Tibial nerve (tissue), 4 donors: ENCODE measurements around the gene LUC7L2. TPM values are rescaled to one million over a fixed set of nuclear protein-coding genes. Genes with fewer than 3 reads are reported as not detected.

Source experiments
- DNase-seq, 2 donors: peaks; one replicate each; pipeline ENCODE4 v3.0.0-alpha.2; 2019; ENCODE audit warnings: low spot score in 2 of 2
- H3K27ac ChIP-seq, 4 donors: fragments of 200-600 bp; sonication (generic) in 3 of 4; one replicate each; pipeline ENCODE4 v1.5.1; 2017 to 2019; ENCODE audit warnings: mild to moderate bottlenecking in 1 of 4
- H3K27me3 ChIP-seq, 2 donors: fragments of 200-600 bp; sonication (generic) in 1 of 2; one replicate each; pipeline versions ENCODE4 v1.5.1 to v1.6.0; 2017 to 2019
- H3K36me3 ChIP-seq, 3 donors: fragments of 200-600 bp; sonication (generic); one replicate each; pipeline ENCODE4 v1.5.1; 2018 to 2019
- H3K4me1 ChIP-seq, 4 donors: fragments of 200-600 bp; sonication (generic) in 3 of 4; one replicate each; pipeline ENCODE4 v1.5.1; 2017 to 2019
- H3K4me3 ChIP-seq, 4 donors: fragments of 200-600 bp; sonication (generic) in 3 of 4; one replicate each; pipeline ENCODE4 v1.5.1; 2017 to 2019; ENCODE audit warnings: mild to moderate bottlenecking in 1 of 4, moderate library complexity in 1 of 4
- H3K9me3 ChIP-seq, 4 donors: fragments of 200-600 bp; sonication (generic) in 3 of 4; one replicate each; pipeline ENCODE4 v1.5.1; 2017 to 2019
- EP300 ChIP-seq, 2 donors: sonication (generic); formaldehyde crosslinking; IDR thresholded peaks; one replicate each; pipeline ENCODE4 v1.6.1; 2017; ENCODE audit warnings: antibody characterized with exemption in 2 of 2, mild to moderate bottlenecking in 1 of 2
- POLR2A ChIP-seq, 2 donors: fragments of 450-650 bp; IDR thresholded peaks; one replicate each; pipeline ENCODE4 v1.6.1; 2017; ENCODE audit warnings: antibody characterized with exemption in 2 of 2, mild to moderate bottlenecking in 2 of 2, moderate library complexity in 2 of 2
- WGBS, 2 donors: methylation state at CpG; one replicate each; pipeline ENCODE4 v1.1.5; 2018; 5-methylcytosine and 5-hydroxymethylcytosine counted together
- small RNA-seq: library from RNA; depleted of rRNA; stranded (forward); fragments of <200 nt; gene quantifications from one replicate; pipeline ENCODE3, GENCODE V24; 2016
- total RNA-seq, 4 donors: library from RNA; depleted of rRNA; stranded (reverse); fragments of >200 nt; gene quantifications; one replicate each; pipeline ENCODE4 v1.1.0, GENCODE V29; 2016
- TF ChIP-seq, protein P1 (sequence below), 5 experiments: fragments of 200-600 bp in 3 of 5; fragments of 450-650 bp in 2 of 5; sonication (generic) in 3 of 5; IDR thresholded peaks; one replicate each; pipeline ENCODE4 v1.5.1; 2016 to 2019; ENCODE audit warnings: antibody characterized with exemption in 5 of 5, mild to moderate bottlenecking in 3 of 5, moderate library complexity in 2 of 5

The LUC7L2 gene
- total RNA-seq, 4 donors from 2014 or later: 76.2 to 107 (median 102) TPM

DNA sequence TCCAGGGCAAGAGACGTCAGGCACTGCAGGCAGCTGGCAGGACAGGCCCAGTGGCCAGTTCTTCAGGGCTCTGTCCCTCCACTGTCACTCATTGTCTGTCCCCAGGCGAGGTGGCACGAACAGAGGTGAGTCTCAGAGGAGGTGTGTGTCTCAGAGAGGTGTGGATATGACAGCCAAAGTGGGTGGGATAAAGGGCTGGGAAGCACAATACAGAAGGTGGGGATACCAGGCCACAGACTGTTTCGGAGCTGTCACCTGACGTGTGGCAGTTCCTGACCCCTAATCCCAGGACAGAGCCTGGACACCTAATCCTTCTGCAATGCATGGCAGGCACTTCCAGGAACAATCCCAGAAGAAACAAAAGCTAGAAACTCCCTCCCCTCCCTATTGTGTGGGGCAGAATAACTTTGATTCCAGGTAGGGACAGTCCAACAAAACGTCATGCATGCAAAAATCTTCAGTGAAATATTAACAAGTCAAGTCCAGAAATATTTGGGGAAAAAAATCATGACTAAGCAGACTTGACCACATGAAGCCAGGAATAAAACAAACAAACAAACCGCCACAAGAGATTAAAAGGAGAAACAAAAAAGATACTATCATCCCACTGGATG lies 112.2 kb downstream of the LUC7L2 start:
- Histone ChIP-seq H3K36me3 (peaks cover 0 to 11% (median 0%) of the 10 kb centered on the region in 3 donors), H3K27ac (no peak overlapping the region), H3K27me3 (no peaks in the 10 kb centered on the region), H3K4me1 (peaks cover 0 to 4% (median 0%) of the 10 kb centered on the region in 4 donors), H3K9me3 (peaks cover 0 to 25% (median 0%) of the 10 kb centered on the region in 4 donors), H3K4me3 (no peak overlapping the region)
- no peak for DNase-seq
- 71% methylated on average over 7 of the region's 7 CpGs for whole genome bisulfite sequencing, 2 donors
- TF ChIP-seq, protein P1, sequence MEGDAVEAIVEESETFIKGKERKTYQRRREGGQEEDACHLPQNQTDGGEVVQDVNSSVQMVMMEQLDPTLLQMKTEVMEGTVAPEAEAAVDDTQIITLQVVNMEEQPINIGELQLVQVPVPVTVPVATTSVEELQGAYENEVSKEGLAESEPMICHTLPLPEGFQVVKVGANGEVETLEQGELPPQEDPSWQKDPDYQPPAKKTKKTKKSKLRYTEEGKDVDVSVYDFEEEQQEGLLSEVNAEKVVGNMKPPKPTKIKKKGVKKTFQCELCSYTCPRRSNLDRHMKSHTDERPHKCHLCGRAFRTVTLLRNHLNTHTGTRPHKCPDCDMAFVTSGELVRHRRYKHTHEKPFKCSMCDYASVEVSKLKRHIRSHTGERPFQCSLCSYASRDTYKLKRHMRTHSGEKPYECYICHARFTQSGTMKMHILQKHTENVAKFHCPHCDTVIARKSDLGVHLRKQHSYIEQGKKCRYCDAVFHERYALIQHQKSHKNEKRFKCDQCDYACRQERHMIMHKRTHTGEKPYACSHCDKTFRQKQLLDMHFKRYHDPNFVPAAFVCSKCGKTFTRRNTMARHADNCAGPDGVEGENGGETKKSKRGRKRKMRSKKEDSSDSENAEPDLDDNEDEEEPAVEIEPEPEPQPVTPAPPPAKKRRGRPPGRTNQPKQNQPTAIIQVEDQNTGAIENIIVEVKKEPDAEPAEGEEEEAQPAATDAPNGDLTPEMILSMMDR (IDR thresholded peaks at IDR 0.05): no peak
- TF ChIP-seq EP300 (IDR thresholded peaks at IDR 0.05) (no peak), POLR2A (IDR thresholded peaks at IDR 0.05) (no peak)

Small RNA genes lying within 50 kb of the gene (small RNA-seq; reads per million reads assigned to genes)
- gene RNU6-206P (not detected), gene RNU6-911P (not detected)

Other genes starting within 250 kb of the LUC7L2 start
- 10 to 100 TPM; 16.7 to 20.9 (median 19.2) TPM for gene UBN2, start 128.7 kb upstream of the LUC7L2 start, total RNA-seq
- 1 to 10 TPM; 5.9 to 8.6 (median 7.5) TPM for gene FMC1, start 18.6 kb upstream of the LUC7L2 start, total RNA-seq
- gene KLRG2, start 123.8 kb downstream of the LUC7L2 start, total RNA-seq: 10 to 100 TPM; 25.8 to 68.0 (median 52.1) TPM
- 1 to 10 TPM in 1 of 4 donors, not detected in 3; 3.1 TPM for gene CLEC2L, start 163.8 kb downstream of the LUC7L2 start, total RNA-seq